ENCODE data around the gene GYPC.

The GYPC gene

GRCh38 chr2:126676221-126677175 is 20.5 kb downstream of the GYPC start:
- no peak overlapping the region for H3K27ac ChIP-seq (ENCODE audit: low read length)

GRCh38 chr2:126677176-126677538 is 21.2 kb downstream of the GYPC start:
- H3K27ac ChIP-seq (ENCODE audit: low read length): no peak overlapping the region
- H4K20me1 ChIP-seq (ENCODE audit: insufficient read depth, low read length): peaks cover 14% of the 10 kb centered on the region; the same call in 1 of the 2 replicates
- peaks cover 46% of the 10 kb centered on the region for H3K36me3 ChIP-seq (replicated peaks; ENCODE audit: low read depth, low read length)
- peaks cover 14% of the 10 kb centered on the region; the same call in 1 of the 2 replicates for H3K9me3 ChIP-seq (ENCODE audit: insufficient read depth, low read length)
- H3K79me2 ChIP-seq (ENCODE audit: low read length): peaks cover 8% of the 10 kb centered on the region
- no peak overlapping the region for H3K4me3 ChIP-seq (ENCODE audit: low read length)
- H3K27me3 ChIP-seq (ENCODE audit: low read depth, low read length): no peaks in the 10 kb centered on the region
- TF ChIP-seq EZH2phosphoT487 (IDR thresholded peaks at IDR 0.05; ENCODE audit: low read depth) (no peak), CTCF (IDR thresholded peaks at IDR 0.05; ENCODE audit: low read depth, low read length) (no peak)
- no peak overlapping the region for H3K4me2 ChIP-seq (ENCODE audit: low read length)
- no peak overlapping the region for H2AFZ ChIP-seq (ENCODE audit: low read depth, low read length)
- no peak overlapping the region for H3K9ac ChIP-seq (ENCODE audit: low read length)
- H3K4me1 ChIP-seq (ENCODE audit: low read length): peaks cover 6% of the 10 kb centered on the region

More at GRCh38 chr2:126676221-126677175, 20.5 kb downstream of the GYPC start:
- TF ChIP-seq CTCF (IDR thresholded peaks at IDR 0.05; ENCODE audit: low read depth, low read length) (no peak), EZH2phosphoT487 (IDR thresholded peaks at IDR 0.05; ENCODE audit: low read depth) (no peak)
- no peaks in the 10 kb centered on the region for H3K4me1 ChIP-seq (ENCODE audit: low read length)
- peaks cover 14% of the 10 kb centered on the region; the same call in 1 of the 2 replicates for H3K9me3 ChIP-seq (ENCODE audit: insufficient read depth, low read length)
- no peak overlapping the region for H3K4me3 ChIP-seq (ENCODE audit: low read length)
- peaks cover 16% of the 10 kb centered on the region; the same call in 1 of the 2 replicates for H4K20me1 ChIP-seq (ENCODE audit: insufficient read depth, low read length)
- no peak overlapping the region for H3K4me2 ChIP-seq (ENCODE audit: low read length)
- no peaks in the 10 kb centered on the region for H3K27me3 ChIP-seq (ENCODE audit: low read depth, low read length)
- H3K9ac ChIP-seq (ENCODE audit: low read length): no peak overlapping the region
- H3K36me3 ChIP-seq (replicated peaks; ENCODE audit: low read depth, low read length): peaks cover 46% of the 10 kb centered on the region
- H2AFZ ChIP-seq (ENCODE audit: low read depth, low read length): no peak overlapping the region
- peaks cover 8% of the 10 kb centered on the region for H3K79me2 ChIP-seq (ENCODE audit: low read length)

GRCh38 chr2:126678269-126679065 is 22.5 kb downstream of the GYPC start:
- peaks cover 8% of the 10 kb centered on the region for H3K79me2 ChIP-seq (ENCODE audit: low read length)
- H2AFZ ChIP-seq (ENCODE audit: low read depth, low read length): no peak overlapping the region
- peaks cover 41% of the 10 kb centered on the region for H3K36me3 ChIP-seq (replicated peaks; ENCODE audit: low read depth, low read length)
- H3K27ac ChIP-seq (ENCODE audit: low read length): no peak overlapping the region
- peaks cover 14% of the 10 kb centered on the region; the same call in 1 of the 2 replicates for H4K20me1 ChIP-seq (ENCODE audit: insufficient read depth, low read length)
- peaks cover 13% of the 10 kb centered on the region for H3K4me1 ChIP-seq (ENCODE audit: low read length)
- no peak overlapping the region for H3K4me3 ChIP-seq (ENCODE audit: low read length)
- TF ChIP-seq CTCF (IDR thresholded peaks at IDR 0.05; ENCODE audit: low read depth, low read length): no peak
- no peak for TF ChIP-seq EZH2phosphoT487 (IDR thresholded peaks at IDR 0.05; ENCODE audit: low read depth)
- H3K9ac ChIP-seq (ENCODE audit: low read length): no peak overlapping the region
- no peak overlapping the region for H3K4me2 ChIP-seq (ENCODE audit: low read length)
- H3K9me3 ChIP-seq (ENCODE audit: insufficient read depth, low read length): peaks cover 14% of the 10 kb centered on the region; the same call in 1 of the 2 replicates
- H3K27me3 ChIP-seq (ENCODE audit: low read depth, low read length): no peaks in the 10 kb centered on the region
